MM.1S (cell line): ENCODE data around the gene UBE2E2.

Experiments used
- DNase-seq: peaks from one replicate; pipeline ENCODE4 v3.0.0-alpha.2; 2015
- H2AFZ ChIP-seq: fragments of 300-600 bp; sonication (generic); 2 replicates; pipeline ENCODE4 v1.6.0; 2016; ENCODE audit warnings: antibody characterized with exemption, low read length
- H3F3A ChIP-seq: fragments of 300-600 bp; sonication (generic); 2 replicates; pipeline ENCODE4 v1.6.1; 2016; ENCODE audit warnings: mild to moderate bottlenecking, antibody characterized with exemption, low read length, moderate library complexity, mixed read lengths; ENCODE audit not compliant: insufficient read depth
- H3K27ac ChIP-seq: fragments of 300-600 bp; sonication (generic); 2 replicates; pipeline ENCODE4 v1.5.1; 2016; ENCODE audit warnings: mild to moderate bottlenecking, low read length
- H3K27me3 ChIP-seq: fragments of 300-600 bp; sonication (generic); replicated peaks from 2 replicates; pipeline ENCODE4 v1.6.0; 2016; ENCODE audit warnings: low read length; ENCODE audit not compliant: insufficient read depth
- H3K36me3 ChIP-seq: fragments of 300-600 bp; sonication (generic); replicated peaks from 2 replicates; pipeline ENCODE4 v1.6.1; 2016; ENCODE audit warnings: mild to moderate bottlenecking, low read length, mixed read lengths; ENCODE audit not compliant: insufficient read depth
- H3K4me1 ChIP-seq: fragments of 300-600 bp; sonication (generic); 2 replicates; pipeline ENCODE4 v1.6.1; 2016; ENCODE audit warnings: low read length, mixed read lengths
- H3K4me2 ChIP-seq: fragments of 300-600 bp; sonication (generic); 2 replicates; pipeline ENCODE4 v1.6.0; 2016; ENCODE audit warnings: low read depth, low read length
- H3K4me3 ChIP-seq: fragments of 300-600 bp; sonication (generic); 2 replicates; pipeline ENCODE4 v1.5.1; 2016; ENCODE audit warnings: low read length, mixed read lengths
- H3K79me2 ChIP-seq: fragments of 300-600 bp; sonication (generic); 2 replicates; pipeline ENCODE4 v1.6.1; 2016; ENCODE audit warnings: mixed run types, low read length, mixed read lengths
- H3K9ac ChIP-seq: fragments of 300-600 bp; sonication (generic); 2 replicates; pipeline ENCODE4 v1.6.1; 2016; ENCODE audit warnings: low read length, mixed read lengths
- H3K9me2 ChIP-seq: fragments of 300-600 bp; sonication (generic); replicated peaks from 2 replicates; pipeline ENCODE4 v1.6.1; 2016; ENCODE audit warnings: mild to moderate bottlenecking, low read length, mixed read lengths; ENCODE audit not compliant: insufficient read depth
- H3K9me3 ChIP-seq: fragments of 300-600 bp; sonication (generic); replicated peaks from 2 replicates; pipeline ENCODE4 v1.6.1; 2016; ENCODE audit warnings: mild to moderate bottlenecking, low read length, mixed read lengths; ENCODE audit not compliant: insufficient read depth
- H4K20me1 ChIP-seq: fragments of 300-600 bp; sonication (generic); 2 replicates; pipeline ENCODE4 v1.6.1; 2016; ENCODE audit warnings: mild to moderate bottlenecking, low read length, moderate library complexity, mixed read lengths; ENCODE audit not compliant: insufficient read depth
- CTCF ChIP-seq: fragments of 300-600 bp; sonication (generic); IDR thresholded peaks from 2 replicates; pipeline ENCODE4 v1.5.1; 2016; ENCODE audit warnings: antibody characterized with exemption, low read length, mixed read lengths
- EZH2 ChIP-seq: fragments of 300-600 bp; sonication (generic); optimal IDR thresholded peaks from 2 replicates; pipeline ENCODE3; 2017; ENCODE audit warnings: low read depth, mild to moderate bottlenecking, antibody characterized with exemption, low read length, mixed read lengths
- EZH2phosphoT487 ChIP-seq: fragments of 300-600 bp; sonication (generic); IDR thresholded peaks from 2 replicates; pipeline ENCODE4 v1.6.1; 2018; ENCODE audit warnings: antibody characterized with exemption, low read length

Gene UBE2E2

GRCh38 chr3:23548706-23549105, 345.6 kb downstream of the UBE2E2 start:
- Histone ChIP-seq H3K27ac (no peak overlapping the region), H3K9me3 (no peaks in the 10 kb centered on the region), H2AFZ (no peak overlapping the region), H3K4me2 (no peak overlapping the region), H4K20me1 (no peaks in the 10 kb centered on the region), H3K27me3 (no peaks in the 10 kb centered on the region), H3K79me2 (no peaks in the 10 kb centered on the region), H3K4me1 (peaks cover 25% of the 10 kb centered on the region), H3K4me3 (no peak overlapping the region), H3K36me3 (no peaks in the 10 kb centered on the region), H3F3A (peaks cover 6% of the 10 kb centered on the region; the same call in 1 of the 2 replicates), H3K9me2 (no peaks in the 10 kb centered on the region), H3K9ac (no peak overlapping the region)
- TF ChIP-seq EZH2 (no peak), CTCF (no peak), EZH2phosphoT487 (no peak)
- no peak for DNase-seq

GRCh38 chr3:23549148-23549910, 346.2 kb downstream of the UBE2E2 start:
- no peaks in the 10 kb centered on the region for H3K9me3 ChIP-seq
- H4K20me1 ChIP-seq: no peaks in the 10 kb centered on the region
- H3K36me3 ChIP-seq: no peaks in the 10 kb centered on the region
- TF ChIP-seq CTCF (no peak), EZH2phosphoT487 (no peak), EZH2 (no peak)
- H3K79me2 ChIP-seq: no peaks in the 10 kb centered on the region
- peaks cover 25% of the 10 kb centered on the region for H3K4me1 ChIP-seq
- no peak overlapping the region for H3K9ac ChIP-seq
- no peak overlapping the region for H2AFZ ChIP-seq
- no peak overlapping the region for H3K4me3 ChIP-seq
- no peaks in the 10 kb centered on the region for H3K27me3 ChIP-seq
- DNase-seq: no peak
- H3K4me2 ChIP-seq: no peak overlapping the region
- no peak overlapping the region for H3K27ac ChIP-seq
- no peaks in the 10 kb centered on the region for H3K9me2 ChIP-seq
- H3F3A ChIP-seq: peaks cover 6% of the 10 kb centered on the region; the same call in 1 of the 2 replicates

- no peaks in the 10 kb centered on the region for H3K27me3 ChIP-seq
- H3K79me2 ChIP-seq: no peaks in the 10 kb centered on the region
- H3K4me3 ChIP-seq: no peak overlapping the region
- H3K9me3 ChIP-seq: no peaks in the 10 kb centered on the region
- no peaks in the 10 kb centered on the region for H3K36me3 ChIP-seq
- peak overlapping the region; percentile 29 for H3K4me2 ChIP-seq
- H4K20me1 ChIP-seq: no peaks in the 10 kb centered on the region
- H3K4me1 ChIP-seq: peaks cover 25% of the 10 kb centered on the region
- H3K9me2 ChIP-seq: no peaks in the 10 kb centered on the region
- no peak overlapping the region for H3K9ac ChIP-seq
- H3K27ac ChIP-seq: peak overlapping the region; percentile 10; the same call in 1 of the 2 replicates
- TF ChIP-seq EZH2 (no peak), EZH2phosphoT487 (no peak), CTCF (no peak)
- DNase-seq: peak; percentile 34
- peaks cover 6% of the 10 kb centered on the region; the same call in 1 of the 2 replicates for H3F3A ChIP-seq
- H2AFZ ChIP-seq: no peak overlapping the region
Measured at GRCh38 chr3:23550402-23550801, 347.3 kb downstream of the UBE2E2 start.
